ENCODE results near the gene LIFR. TPM values are rescaled to one million over a fixed set of nuclear protein-coding genes. Genes with fewer than 3 reads are reported as not detected.

The LIFR gene
- polyA plus RNA-seq, 1 of the 3 experiments (the other 2 are of a cell fraction) = 3.8 TPM

DNA sequence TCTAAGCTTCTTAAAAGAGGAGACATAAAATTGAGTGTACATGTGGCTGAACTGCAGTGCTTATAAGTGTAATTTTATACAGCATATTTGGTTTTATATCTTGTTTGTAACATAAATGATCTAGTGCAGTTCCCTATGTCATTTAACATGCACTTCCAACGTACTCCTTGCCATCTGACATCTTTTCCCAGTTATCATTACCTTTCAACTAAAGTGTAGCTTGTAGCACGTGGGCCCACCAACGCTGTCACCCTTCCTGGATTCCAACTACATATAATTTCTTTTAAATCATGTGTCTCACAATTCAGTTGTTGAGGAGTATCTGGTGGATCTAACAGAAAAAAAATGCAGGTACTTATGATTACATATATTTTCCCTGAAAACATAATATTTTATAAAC lies 50.1 kb downstream of the LIFR start:
- Histone ChIP-seq H3K9me2 (no peaks in the 10 kb centered on the region), H3K9ac (no peak overlapping the region), H3F3A (replicated peaks; ENCODE audit: insufficient read depth) (peaks cover 7% of the 10 kb centered on the region), H3K9me3 (no peaks in the 10 kb centered on the region), H4K20me1 (ENCODE audit: insufficient read depth) (no peaks in the 10 kb centered on the region), H3K4me2 (no peak overlapping the region), H3K27ac (ENCODE audit: low read depth in 2 of 2, low read length in 1 of 2) (no peak overlapping the region), H3K36me3 (replicated peaks in 1 of 2; ENCODE audit: control insufficient read depth in 1 of 2, insufficient read depth in 2 of 2, low read length in 1 of 2) (peaks cover 11 to 13% of the 10 kb centered on the region in 2 experiments), H3K4me1 (ENCODE audit: control insufficient read depth in 1 of 2, insufficient read depth in 2 of 2, low read depth in 1 of 2, low read length in 1 of 2) (peaks cover 0 to 19% of the 10 kb centered on the region in 2 experiments; a peak in 3 of 4 replicates), H3K4me3 (ENCODE audit: low read depth in 2 of 2, low read length in 1 of 2) (no peak overlapping the region), H3K79me2 (ENCODE audit: insufficient read depth) (no peaks in the 10 kb centered on the region), H3K27me3 (ENCODE audit: insufficient read depth) (no peaks in the 10 kb centered on the region), H2AFZ (ENCODE audit: low read depth) (no peak overlapping the region)
- POLR2A ChIA-PET = no interaction called here
- no peak for DNase-seq
- CTCF ChIA-PET = interaction anchor here (1.0 to 2.8 kb wide), 3 partner anchors 10 to 303 kb away, joined by 3 to 9 read pairs (median 3); no protein-coding TSS in a partner anchor
- TF ChIP-seq JUND (IDR thresholded peaks at IDR 0.05) = no peak
- TF ChIP-seq RXRA (IDR thresholded peaks at IDR 0.05; ENCODE audit: borderline replicate concordance, low read depth) = no peak
- no peak for TF ChIP-seq POLR2AphosphoS5 (IDR thresholded peaks at IDR 0.05; ENCODE audit: low read depth, low read length)
- TF ChIP-seq, protein P1, sequence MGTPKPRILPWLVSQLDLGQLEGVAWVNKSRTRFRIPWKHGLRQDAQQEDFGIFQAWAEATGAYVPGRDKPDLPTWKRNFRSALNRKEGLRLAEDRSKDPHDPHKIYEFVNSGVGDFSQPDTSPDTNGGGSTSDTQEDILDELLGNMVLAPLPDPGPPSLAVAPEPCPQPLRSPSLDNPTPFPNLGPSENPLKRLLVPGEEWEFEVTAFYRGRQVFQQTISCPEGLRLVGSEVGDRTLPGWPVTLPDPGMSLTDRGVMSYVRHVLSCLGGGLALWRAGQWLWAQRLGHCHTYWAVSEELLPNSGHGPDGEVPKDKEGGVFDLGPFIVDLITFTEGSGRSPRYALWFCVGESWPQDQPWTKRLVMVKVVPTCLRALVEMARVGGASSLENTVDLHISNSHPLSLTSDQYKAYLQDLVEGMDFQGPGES (IDR thresholded peaks at IDR 0.05; ENCODE audit: low read depth, low read length) = no peak
- no peak for TF ChIP-seq RCOR1 (IDR thresholded peaks at IDR 0.05; ENCODE audit: low read length)
- TF ChIP-seq, protein P2, sequence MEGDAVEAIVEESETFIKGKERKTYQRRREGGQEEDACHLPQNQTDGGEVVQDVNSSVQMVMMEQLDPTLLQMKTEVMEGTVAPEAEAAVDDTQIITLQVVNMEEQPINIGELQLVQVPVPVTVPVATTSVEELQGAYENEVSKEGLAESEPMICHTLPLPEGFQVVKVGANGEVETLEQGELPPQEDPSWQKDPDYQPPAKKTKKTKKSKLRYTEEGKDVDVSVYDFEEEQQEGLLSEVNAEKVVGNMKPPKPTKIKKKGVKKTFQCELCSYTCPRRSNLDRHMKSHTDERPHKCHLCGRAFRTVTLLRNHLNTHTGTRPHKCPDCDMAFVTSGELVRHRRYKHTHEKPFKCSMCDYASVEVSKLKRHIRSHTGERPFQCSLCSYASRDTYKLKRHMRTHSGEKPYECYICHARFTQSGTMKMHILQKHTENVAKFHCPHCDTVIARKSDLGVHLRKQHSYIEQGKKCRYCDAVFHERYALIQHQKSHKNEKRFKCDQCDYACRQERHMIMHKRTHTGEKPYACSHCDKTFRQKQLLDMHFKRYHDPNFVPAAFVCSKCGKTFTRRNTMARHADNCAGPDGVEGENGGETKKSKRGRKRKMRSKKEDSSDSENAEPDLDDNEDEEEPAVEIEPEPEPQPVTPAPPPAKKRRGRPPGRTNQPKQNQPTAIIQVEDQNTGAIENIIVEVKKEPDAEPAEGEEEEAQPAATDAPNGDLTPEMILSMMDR (IDR thresholded peaks at IDR 0.05) = no peak
- no peak for TF ChIP-seq NRF1 (IDR thresholded peaks at IDR 0.05; ENCODE audit: low read depth, low read length)
- TF ChIP-seq, protein P3, sequence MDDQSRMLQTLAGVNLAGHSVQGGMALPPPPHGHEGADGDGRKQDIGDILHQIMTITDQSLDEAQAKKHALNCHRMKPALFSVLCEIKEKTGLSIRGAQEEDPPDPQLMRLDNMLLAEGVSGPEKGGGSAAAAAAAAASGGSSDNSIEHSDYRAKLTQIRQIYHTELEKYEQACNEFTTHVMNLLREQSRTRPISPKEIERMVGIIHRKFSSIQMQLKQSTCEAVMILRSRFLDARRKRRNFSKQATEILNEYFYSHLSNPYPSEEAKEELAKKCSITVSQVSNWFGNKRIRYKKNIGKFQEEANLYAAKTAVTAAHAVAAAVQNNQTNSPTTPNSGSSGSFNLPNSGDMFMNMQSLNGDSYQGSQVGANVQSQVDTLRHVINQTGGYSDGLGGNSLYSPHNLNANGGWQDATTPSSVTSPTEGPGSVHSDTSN (IDR thresholded peaks at IDR 0.05) = no peak
- no peak for TF ChIP-seq TCF12 (IDR thresholded peaks at IDR 0.05)
- no peak for TF ChIP-seq RAD21 (IDR thresholded peaks at IDR 0.05; ENCODE audit: low read length)
- TF ChIP-seq, protein P4, sequence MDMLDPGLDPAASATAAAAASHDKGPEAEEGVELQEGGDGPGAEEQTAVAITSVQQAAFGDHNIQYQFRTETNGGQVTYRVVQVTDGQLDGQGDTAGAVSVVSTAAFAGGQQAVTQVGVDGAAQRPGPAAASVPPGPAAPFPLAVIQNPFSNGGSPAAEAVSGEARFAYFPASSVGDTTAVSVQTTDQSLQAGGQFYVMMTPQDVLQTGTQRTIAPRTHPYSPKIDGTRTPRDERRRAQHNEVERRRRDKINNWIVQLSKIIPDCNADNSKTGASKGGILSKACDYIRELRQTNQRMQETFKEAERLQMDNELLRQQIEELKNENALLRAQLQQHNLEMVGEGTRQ (IDR thresholded peaks at IDR 0.05; ENCODE audit: borderline replicate concordance, low read depth, low read length) = no peak
- no peak for TF ChIP-seq SIN3A (IDR thresholded peaks at IDR 0.05; ENCODE audit: borderline replicate concordance, low read depth, low read length)
- TF ChIP-seq FOSL2 (IDR thresholded peaks at IDR 0.05; ENCODE audit: borderline replicate concordance, low read depth) = no peak
- WGBS (ENCODE audit: low lambda C conversion rate) = 92% methylated on average over 3 of the region's 3 CpGs

Measured in SK-N-SH (cell line).